ENCODE data around the gene VWF.

The VWF gene

DNA sequence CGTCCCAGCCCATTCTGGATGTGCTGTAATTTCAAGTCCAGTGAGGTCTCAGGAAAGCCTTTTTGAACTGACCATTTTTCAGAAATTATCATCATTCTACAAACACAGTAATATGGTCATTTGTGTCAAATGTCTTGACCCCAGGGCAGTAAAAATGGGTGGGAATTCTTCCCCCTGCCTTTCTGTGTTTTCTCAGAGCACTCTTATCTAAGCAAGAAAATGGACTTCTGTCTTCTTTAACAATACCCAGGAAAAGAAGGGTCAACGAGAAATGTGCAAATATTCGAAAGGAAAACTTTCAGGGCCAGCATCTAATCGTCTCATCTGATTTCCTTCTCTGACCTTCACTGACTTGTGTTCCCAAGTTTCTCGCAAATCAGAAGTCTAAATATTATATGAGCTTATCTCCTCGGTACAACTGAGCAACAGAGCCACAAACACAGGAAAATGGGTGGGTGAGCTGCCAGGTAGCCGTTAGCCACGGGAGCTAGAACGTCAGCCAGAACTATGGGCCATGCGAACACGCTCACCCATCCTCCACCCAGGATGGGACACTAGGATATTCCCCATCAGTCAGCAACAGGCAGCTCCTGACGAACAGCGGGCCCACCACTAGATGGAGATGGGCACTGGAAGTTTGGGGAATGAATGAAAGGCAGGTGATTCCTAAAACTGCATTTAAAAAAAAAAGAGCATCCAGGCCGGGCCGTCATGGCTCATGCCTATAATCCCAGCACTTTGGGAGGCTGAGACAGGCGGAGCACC lies 57.1 kb downstream of the VWF start:
- no peak overlapping the region for H3K9ac ChIP-seq (ENCODE audit: low read length)
- no peaks in the 10 kb centered on the region for H3K36me3 ChIP-seq (ENCODE audit: insufficient read depth, low read length)
- H3F3A ChIP-seq (ENCODE audit: insufficient read depth, low read length): no peaks in the 10 kb centered on the region
- no peaks in the 10 kb centered on the region for H3K79me2 ChIP-seq (ENCODE audit: insufficient read depth, low read length)
- no peaks in the 10 kb centered on the region for H3K9me3 ChIP-seq (ENCODE audit: low read length)
- H3K27me3 ChIP-seq (ENCODE audit: insufficient read depth, low read length): no peaks in the 10 kb centered on the region
- H4K20me1 ChIP-seq (ENCODE audit: insufficient read depth, low read length): no peaks in the 10 kb centered on the region
- no peaks in the 10 kb centered on the region for H3K4me1 ChIP-seq (ENCODE audit: insufficient read depth, low read length, severe bottlenecking)
- H2AFZ ChIP-seq (ENCODE audit: low read length): no peak overlapping the region
- H3K9me2 ChIP-seq (ENCODE audit: low read depth, low read length): no peaks in the 10 kb centered on the region
- no peak overlapping the region for H3K4me2 ChIP-seq (ENCODE audit: low read length)
- TF ChIP-seq EZH2 (IDR thresholded peaks at IDR 0.05; ENCODE audit: borderline replicate concordance, low read length): no peak
- TF ChIP-seq, protein P1, sequence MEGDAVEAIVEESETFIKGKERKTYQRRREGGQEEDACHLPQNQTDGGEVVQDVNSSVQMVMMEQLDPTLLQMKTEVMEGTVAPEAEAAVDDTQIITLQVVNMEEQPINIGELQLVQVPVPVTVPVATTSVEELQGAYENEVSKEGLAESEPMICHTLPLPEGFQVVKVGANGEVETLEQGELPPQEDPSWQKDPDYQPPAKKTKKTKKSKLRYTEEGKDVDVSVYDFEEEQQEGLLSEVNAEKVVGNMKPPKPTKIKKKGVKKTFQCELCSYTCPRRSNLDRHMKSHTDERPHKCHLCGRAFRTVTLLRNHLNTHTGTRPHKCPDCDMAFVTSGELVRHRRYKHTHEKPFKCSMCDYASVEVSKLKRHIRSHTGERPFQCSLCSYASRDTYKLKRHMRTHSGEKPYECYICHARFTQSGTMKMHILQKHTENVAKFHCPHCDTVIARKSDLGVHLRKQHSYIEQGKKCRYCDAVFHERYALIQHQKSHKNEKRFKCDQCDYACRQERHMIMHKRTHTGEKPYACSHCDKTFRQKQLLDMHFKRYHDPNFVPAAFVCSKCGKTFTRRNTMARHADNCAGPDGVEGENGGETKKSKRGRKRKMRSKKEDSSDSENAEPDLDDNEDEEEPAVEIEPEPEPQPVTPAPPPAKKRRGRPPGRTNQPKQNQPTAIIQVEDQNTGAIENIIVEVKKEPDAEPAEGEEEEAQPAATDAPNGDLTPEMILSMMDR (IDR thresholded peaks at IDR 0.05; ENCODE audit: low read length): no peak
- H3K4me3 ChIP-seq (ENCODE audit: low read depth, low read length, poor library complexity, severe bottlenecking): no peak overlapping the region
- H3K27ac ChIP-seq (ENCODE audit: low read depth, low read length, poor library complexity, severe bottlenecking): no peak overlapping the region

DNA sequence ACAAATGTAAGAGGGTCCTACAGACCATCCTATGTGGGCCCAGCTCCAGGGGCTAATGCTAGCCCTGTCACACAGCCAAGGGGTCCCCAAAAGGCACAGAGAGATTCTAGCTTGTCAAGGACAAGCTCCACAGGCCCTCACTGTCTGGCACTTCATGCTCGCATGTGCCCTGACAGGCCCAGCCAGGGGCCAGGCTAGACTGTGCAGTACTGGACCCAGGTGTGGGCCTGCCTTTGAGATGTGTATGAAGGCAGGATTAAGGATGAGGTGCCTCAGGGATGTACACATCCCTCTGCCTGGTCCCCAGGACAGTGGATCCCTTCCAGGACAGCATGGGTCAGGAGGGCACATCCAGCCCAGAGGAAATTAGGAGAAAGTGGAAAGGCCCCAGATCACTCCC lies 57.8 kb downstream of the VWF start:
- H3K36me3 ChIP-seq (ENCODE audit: insufficient read depth, low read length): no peaks in the 10 kb centered on the region
- no peaks in the 10 kb centered on the region for H4K20me1 ChIP-seq (ENCODE audit: insufficient read depth, low read length)
- no peak overlapping the region for H2AFZ ChIP-seq (ENCODE audit: low read length)
- H3K4me1 ChIP-seq (ENCODE audit: insufficient read depth, low read length, severe bottlenecking): no peaks in the 10 kb centered on the region
- no peak overlapping the region for H3K4me3 ChIP-seq (ENCODE audit: low read depth, low read length, poor library complexity, severe bottlenecking)
- no peak overlapping the region for H3K4me2 ChIP-seq (ENCODE audit: low read length)
- no peaks in the 10 kb centered on the region for H3F3A ChIP-seq (ENCODE audit: insufficient read depth, low read length)
- H3K27ac ChIP-seq (ENCODE audit: low read depth, low read length, poor library complexity, severe bottlenecking): no peak overlapping the region
- no peak overlapping the region for H3K9ac ChIP-seq (ENCODE audit: low read length)
- H3K9me3 ChIP-seq (ENCODE audit: low read length): no peaks in the 10 kb centered on the region
- no peaks in the 10 kb centered on the region for H3K9me2 ChIP-seq (ENCODE audit: low read depth, low read length)
- H3K27me3 ChIP-seq (ENCODE audit: insufficient read depth, low read length): no peaks in the 10 kb centered on the region
- H3K79me2 ChIP-seq (ENCODE audit: insufficient read depth, low read length): no peaks in the 10 kb centered on the region
- TF ChIP-seq EZH2 (IDR thresholded peaks at IDR 0.05; ENCODE audit: borderline replicate concordance, low read length): no peak

DNA sequence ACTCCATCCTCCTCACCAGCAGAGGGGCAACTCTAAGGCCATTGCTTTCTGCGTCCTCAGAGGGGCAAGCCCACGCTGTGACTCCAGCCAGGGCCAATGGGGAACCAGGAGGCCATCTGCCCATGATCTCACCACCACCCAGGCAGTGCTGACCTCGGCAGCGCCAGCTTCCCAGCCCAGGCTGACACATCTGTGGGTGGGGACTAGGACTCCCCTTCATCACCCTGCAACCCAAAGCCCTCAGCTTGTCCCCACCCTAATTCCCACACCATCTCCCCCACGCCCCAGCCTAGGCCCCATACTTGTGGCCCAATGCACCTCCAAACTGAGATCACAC lies 58.6 kb downstream of the VWF start:
- Histone ChIP-seq H3K4me1 (ENCODE audit: insufficient read depth, low read length, severe bottlenecking) (no peaks in the 10 kb centered on the region), H3K9me3 (ENCODE audit: low read length) (no peaks in the 10 kb centered on the region), H3K4me3 (ENCODE audit: low read depth, low read length, poor library complexity, severe bottlenecking) (no peak overlapping the region), H3K9me2 (ENCODE audit: low read depth, low read length) (no peaks in the 10 kb centered on the region), H3F3A (ENCODE audit: insufficient read depth, low read length) (no peaks in the 10 kb centered on the region), H2AFZ (ENCODE audit: low read length) (no peak overlapping the region), H3K27me3 (ENCODE audit: insufficient read depth, low read length) (no peaks in the 10 kb centered on the region), H3K79me2 (ENCODE audit: insufficient read depth, low read length) (no peaks in the 10 kb centered on the region), H3K9ac (ENCODE audit: low read length) (no peak overlapping the region), H3K27ac (ENCODE audit: low read depth, low read length, poor library complexity, severe bottlenecking) (no peak overlapping the region), H3K36me3 (ENCODE audit: insufficient read depth, low read length) (no peaks in the 10 kb centered on the region), H4K20me1 (ENCODE audit: insufficient read depth, low read length) (no peaks in the 10 kb centered on the region), H3K4me2 (ENCODE audit: low read length) (no peak overlapping the region)
- TF ChIP-seq EZH2 (IDR thresholded peaks at IDR 0.05; ENCODE audit: borderline replicate concordance, low read length): no peak
- TF ChIP-seq, protein P1 (IDR thresholded peaks at IDR 0.05; ENCODE audit: low read length): no peak

All from OCI-LY1 (cell line).